Mesenchymal stem cell (in vitro differentiated cells and primary cell): ENCODE results near the gene TMEM91.

ENCODE experiments used
- DNase-seq: peaks from one replicate; pipeline ENCODE4 v3.0.0-alpha.2; 2013
- H2AFZ ChIP-seq: one replicate; pipeline ENCODE4 v1.6.1; 2013; ENCODE audit warnings: low read depth, mild to moderate bottlenecking, control low read depth, inconsistent platforms, low read length, moderate library complexity
- H2AK5ac ChIP-seq: 2 replicates; pipeline ENCODE4 v1.6.1; 2013; ENCODE audit warnings: low read length, moderate library complexity, mild to moderate bottlenecking, inconsistent platforms; ENCODE audit not compliant: severe bottlenecking
- H2BK120ac ChIP-seq: one replicate; pipeline ENCODE4 v1.6.1; 2013; ENCODE audit warnings: low read depth, mild to moderate bottlenecking, inconsistent platforms, low read length, moderate library complexity
- H2BK12ac ChIP-seq, 2 experiments: one replicate each; pipeline ENCODE4 v1.6.1; 2013; ENCODE audit warnings: inconsistent platforms in 2 of 2, low read length in 2 of 2, mild to moderate bottlenecking in 2 of 2, moderate library complexity in 2 of 2, control low read depth in 1 of 2
- H2BK15ac ChIP-seq: one replicate; pipeline ENCODE4 v1.6.1; 2013; ENCODE audit warnings: mild to moderate bottlenecking, low read depth, inconsistent platforms; ENCODE audit not compliant: poor library complexity, severe bottlenecking
- H2BK5ac ChIP-seq: 2 replicates; pipeline ENCODE4 v1.6.1; 2013; ENCODE audit warnings: low read depth, mild to moderate bottlenecking, low read length, control low read depth, inconsistent platforms; ENCODE audit not compliant: poor library complexity, severe bottlenecking
- H3K14ac ChIP-seq, 2 experiments: one replicate each; pipeline ENCODE4 v1.6.1; 2013; ENCODE audit warnings: inconsistent platforms in 2 of 2, low read length in 2 of 2, control low read depth in 1 of 2, mild to moderate bottlenecking in 1 of 2, moderate library complexity in 1 of 2
- H3K18ac ChIP-seq, 2 experiments: one replicate each; pipeline ENCODE4 v1.6.1; 2013; ENCODE audit warnings: inconsistent platforms in 2 of 2, low read length in 2 of 2, control low read depth in 1 of 2, low read depth in 1 of 2, mild to moderate bottlenecking in 1 of 2
- H3K23ac ChIP-seq, 2 experiments: one replicate each; pipeline ENCODE4 v1.6.1; 2013; ENCODE audit warnings: inconsistent platforms in 2 of 2, low read length in 2 of 2, mild to moderate bottlenecking in 2 of 2, moderate library complexity in 2 of 2, control low read depth in 1 of 2
- H3K27ac ChIP-seq: 2 replicates; pipeline ENCODE4 v1.5.1; 2013; ENCODE audit warnings: mild to moderate bottlenecking, moderate library complexity, low read length, control low read depth, inconsistent platforms; ENCODE audit not compliant: poor library complexity, severe bottlenecking
- H3K27me3 ChIP-seq, 2 experiments: 2 replicates each; pipeline versions ENCODE4 v1.6.1 to v1.7.0; 2013; ENCODE audit warnings: low read length in 2 of 2, mild to moderate bottlenecking in 2 of 2, moderate library complexity in 2 of 2, control low read depth in 1 of 2, inconsistent platforms in 1 of 2; ENCODE audit not compliant: control insufficient read depth in 1 of 2, insufficient read depth in 1 of 2
- H3K36me3 ChIP-seq, 2 experiments: 2 replicates each; pipeline versions ENCODE4 v1.6.1 to v1.7.0; 2013; ENCODE audit warnings: low read length in 2 of 2, control low read depth in 1 of 2, inconsistent platforms in 1 of 2, low read depth in 1 of 2, mild to moderate bottlenecking in 1 of 2; ENCODE audit not compliant: insufficient read depth in 2 of 2, control insufficient read depth in 1 of 2
- H3K4ac ChIP-seq, 2 experiments: one replicate each; pipeline ENCODE4 v1.6.1; 2013; ENCODE audit warnings: inconsistent platforms in 2 of 2, low read length in 2 of 2, mild to moderate bottlenecking in 2 of 2, moderate library complexity in 2 of 2, control low read depth in 1 of 2, low read depth in 1 of 2
- H3K4me1 ChIP-seq: 2 replicates; pipeline ENCODE4 v1.6.1; 2013; ENCODE audit warnings: low read depth, low read length, control low read depth; ENCODE audit not compliant: control insufficient read depth, insufficient read depth
- H3K4me2 ChIP-seq: 2 replicates; pipeline ENCODE4 v1.6.1; 2013; ENCODE audit warnings: low read length, mild to moderate bottlenecking, inconsistent platforms; ENCODE audit not compliant: poor library complexity, severe bottlenecking
- H3K4me3 ChIP-seq, 2 experiments: 2 replicates each; pipeline versions ENCODE4 v1.5.1 to v1.7.0; 2013; ENCODE audit warnings: low read length in 2 of 2, mild to moderate bottlenecking in 2 of 2, control low read depth in 1 of 2, low read depth in 1 of 2; ENCODE audit not compliant: insufficient read depth in 1 of 2
- H3K79me1 ChIP-seq: replicated peaks from 2 replicates; pipeline ENCODE4 v1.6.1; 2013; ENCODE audit warnings: mild to moderate bottlenecking, control low read depth, low read length, inconsistent platforms; ENCODE audit not compliant: poor library complexity, severe bottlenecking
- H3K9ac ChIP-seq: 2 replicates; pipeline ENCODE4 v1.7.0; 2013; ENCODE audit warnings: mild to moderate bottlenecking, low read length, moderate library complexity
- H3K9me3 ChIP-seq: 2 replicates; pipeline ENCODE4 v1.7.0; 2013; ENCODE audit warnings: mild to moderate bottlenecking, low read length; ENCODE audit not compliant: control insufficient read depth
- H4K8ac ChIP-seq: one replicate; pipeline ENCODE4 v1.6.1; 2013; ENCODE audit warnings: inconsistent platforms, mild to moderate bottlenecking, low read length, moderate library complexity
- H4K91ac ChIP-seq: one replicate; pipeline ENCODE4 v1.6.1; 2013; ENCODE audit warnings: mild to moderate bottlenecking, low read length, inconsistent platforms
- WGBS: methylation state at CpG from one replicate; pipeline ENCODE4 v1.1.7; 2013; ENCODE audit warnings: mixed read lengths; 5-methylcytosine and 5-hydroxymethylcytosine counted together

TMEM91 gene

DNA sequence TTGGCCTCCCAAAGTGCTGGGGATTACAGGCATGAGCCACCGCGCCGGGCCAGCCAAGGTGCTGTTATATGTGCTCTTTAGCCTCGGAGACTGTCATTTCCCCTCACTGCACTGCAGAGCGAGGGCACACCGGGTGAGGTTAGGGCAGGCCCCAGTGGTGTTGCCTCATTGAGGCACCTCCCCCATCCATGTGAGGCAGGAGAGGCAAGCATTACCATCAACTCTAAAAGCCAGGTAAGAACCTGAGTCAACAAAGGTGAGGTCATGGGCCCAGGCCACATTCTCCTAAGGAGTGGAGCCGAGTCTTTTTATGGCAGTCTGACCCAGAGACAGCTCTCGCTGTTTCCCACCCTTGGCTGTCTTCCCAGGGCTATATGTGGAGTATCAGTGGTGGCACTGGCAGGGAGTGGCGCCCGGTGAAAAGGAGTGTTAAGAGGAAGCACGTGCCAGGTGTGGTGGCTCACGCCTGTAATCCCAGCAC lies 39.9 kb downstream of the TMEM91 start:
- Histone ChIP-seq H3K4ac (no peak overlapping the region), H3K4me2 (no peak overlapping the region), H3K9ac (no peak overlapping the region), H2BK12ac (no peak overlapping the region), H2BK120ac (no peak overlapping the region), H2BK15ac (no peak overlapping the region), H4K8ac (no peak overlapping the region), H2BK5ac (no peak overlapping the region), H3K23ac (no peak overlapping the region), H3K36me3 (peaks cover 74 to 78% of the 10 kb centered on the region in 2 experiments), H3K18ac (no peak overlapping the region), H3K9me3 (no peaks in the 10 kb centered on the region), H3K4me1 (peaks cover 7% of the 10 kb centered on the region), H3K27ac (no peak overlapping the region), H3K4me3 (no peak overlapping the region), H3K27me3 (no peaks in the 10 kb centered on the region), H2AK5ac (no peak overlapping the region), H3K14ac (no peak overlapping the region), H3K79me1 (peaks cover 3% of the 10 kb centered on the region), H2AFZ (no peak overlapping the region), H4K91ac (no peak overlapping the region)
- DNase-seq = no peak
- WGBS = 97% methylated on average over 12 of the region's 12 CpGs

DNA sequence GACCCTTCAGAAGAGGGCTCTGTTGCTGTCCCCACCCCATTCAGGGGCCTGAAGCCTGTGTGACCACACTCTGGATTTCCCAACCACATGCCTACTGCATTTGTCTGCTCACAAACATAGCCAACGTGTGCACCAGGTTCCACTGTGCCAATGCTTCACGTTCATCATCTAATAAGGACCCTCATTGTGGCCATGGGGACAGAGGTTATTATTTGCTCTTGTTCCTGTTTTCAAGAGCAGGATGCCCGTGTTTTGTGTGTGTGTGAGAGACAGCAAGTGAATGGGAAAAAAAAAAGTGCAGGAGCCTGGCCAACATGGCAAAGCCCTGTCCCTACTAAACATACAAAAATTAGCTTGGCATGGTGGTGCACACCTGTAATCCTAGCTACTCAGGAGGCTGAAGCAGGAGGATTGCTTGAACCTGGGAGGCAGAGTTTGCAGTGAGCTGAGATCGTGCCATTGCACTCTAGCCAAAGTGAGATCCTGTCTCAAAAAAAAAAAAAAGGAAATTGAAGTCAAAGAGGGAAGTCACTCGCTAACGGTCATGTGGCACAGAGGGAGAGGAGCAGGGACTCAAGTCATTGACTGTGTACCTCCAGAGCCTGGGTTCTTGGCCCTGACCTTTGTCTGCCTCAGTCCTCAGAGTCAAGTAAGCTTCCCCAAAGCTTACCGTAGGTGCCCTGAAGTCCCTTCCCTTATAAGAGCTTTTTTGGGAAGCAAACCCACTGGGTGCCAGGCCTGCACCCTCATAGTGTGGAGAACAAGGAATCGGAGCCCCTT lies 44.0 kb downstream of the TMEM91 start:
- H3K23ac ChIP-seq = no peak overlapping the region
- no peak overlapping the region for H2BK12ac ChIP-seq
- DNase-seq = no peak
- H3K36me3 ChIP-seq = peaks cover 77 to 78% of the 10 kb centered on the region in 2 experiments
- no peak overlapping the region for H2BK15ac ChIP-seq
- no peak overlapping the region for H3K4me2 ChIP-seq
- no peak overlapping the region for H3K4me3 ChIP-seq
- H4K8ac ChIP-seq = no peak overlapping the region
- no peak overlapping the region for H2BK5ac ChIP-seq
- H3K14ac ChIP-seq = no peak overlapping the region
- H4K91ac ChIP-seq = no peak overlapping the region
- no peak overlapping the region for H3K27ac ChIP-seq
- H2BK120ac ChIP-seq = no peak overlapping the region
- no peak overlapping the region for H2AK5ac ChIP-seq
- H3K9ac ChIP-seq = no peak overlapping the region
- H3K9me3 ChIP-seq = no peaks in the 10 kb centered on the region
- WGBS = 88% methylated on average over 8 of the region's 8 CpGs
- no peak overlapping the region for H3K4ac ChIP-seq
- H3K79me1 ChIP-seq = peaks cover 4% of the 10 kb centered on the region
- H2AFZ ChIP-seq = no peak overlapping the region
- no peak overlapping the region for H3K18ac ChIP-seq
- no peaks in the 10 kb centered on the region for H3K27me3 ChIP-seq
- peaks cover under 1% of the 10 kb centered on the region for H3K4me1 ChIP-seq

DNA sequence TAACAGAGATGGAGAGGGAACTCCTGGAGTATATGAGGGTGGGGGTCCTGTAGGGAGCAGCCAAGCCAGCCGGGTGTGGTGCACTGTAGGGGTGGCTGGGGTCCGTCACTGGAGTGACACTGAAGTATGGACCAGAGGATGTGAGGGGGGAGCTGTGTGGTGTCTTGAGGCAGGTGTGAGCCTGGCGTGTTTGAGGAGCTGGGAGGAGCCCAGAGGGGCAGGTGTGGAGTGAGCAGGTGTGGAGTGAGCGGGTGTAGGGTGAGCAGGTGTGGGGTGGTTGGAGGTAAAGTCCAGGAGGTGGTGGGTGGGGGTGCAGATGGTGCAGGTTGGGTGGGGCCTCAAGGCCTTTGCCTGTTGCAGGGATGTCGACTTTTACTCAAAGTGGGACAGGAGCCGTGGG lies 45.0 kb downstream of the TMEM91 start:
- Histone ChIP-seq H3K4ac (no peak overlapping the region), H3K9ac (no peak overlapping the region), H3K4me2 (no peak overlapping the region), H2BK15ac (no peak overlapping the region), H4K91ac (no peak overlapping the region), H3K27me3 (no peaks in the 10 kb centered on the region), H2BK120ac (no peak overlapping the region), H3K79me1 (peaks cover 6% of the 10 kb centered on the region), H4K8ac (no peak overlapping the region), H3K14ac (no peak overlapping the region), H2BK5ac (no peak overlapping the region), H3K4me3 (no peak overlapping the region), H2BK12ac (no peak overlapping the region), H3K9me3 (no peaks in the 10 kb centered on the region), H2AK5ac (no peak overlapping the region), H3K18ac (no peak overlapping the region), H3K23ac (no peak overlapping the region), H3K27ac (no peak overlapping the region), H3K36me3 (peaks cover 78 to 80% of the 10 kb centered on the region in 2 experiments), H2AFZ (no peak overlapping the region), H3K4me1 (peaks cover 4% of the 10 kb centered on the region)
- DNase-seq = no peak
- 92% methylated on average over 6 of the region's 6 CpGs for WGBS

DNA sequence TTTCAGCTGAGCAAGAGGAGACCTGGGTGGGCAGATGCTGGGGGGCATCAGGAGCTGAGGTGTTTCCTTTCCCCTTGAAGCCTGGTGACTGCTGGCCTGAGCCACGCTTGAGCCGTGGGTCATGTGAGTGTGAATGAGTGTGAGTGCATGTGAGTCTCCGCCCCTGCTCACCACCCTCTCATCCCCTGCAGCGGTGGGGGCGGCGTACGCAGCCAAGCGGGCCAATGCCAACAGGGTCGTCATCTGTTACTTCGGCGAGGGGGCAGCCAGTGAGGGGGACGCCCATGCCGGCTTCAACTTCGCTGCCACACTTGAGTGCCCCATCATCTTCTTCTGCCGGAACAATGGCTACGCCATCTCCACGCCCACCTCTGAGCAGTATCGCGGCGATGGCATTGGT lies 45.6 kb downstream of the TMEM91 start:
- Histone ChIP-seq H3K4me2 (no peak overlapping the region), H2BK5ac (no peak overlapping the region), H3K79me1 (peaks cover 6% of the 10 kb centered on the region), H4K91ac (no peak overlapping the region), H3K9ac (no peak overlapping the region), H3K4me1 (peaks cover 10% of the 10 kb centered on the region), H3K4me3 (no peak overlapping the region), H3K9me3 (no peaks in the 10 kb centered on the region), H3K14ac (no peak overlapping the region), H3K23ac (no peak overlapping the region), H3K27me3 (no peaks in the 10 kb centered on the region), H3K36me3 (peaks cover 73 to 76% of the 10 kb centered on the region in 2 experiments), H2BK120ac (no peak overlapping the region), H2BK12ac (no peak overlapping the region), H3K4ac (no peak overlapping the region), H2BK15ac (peak overlapping the region; percentile 17), H4K8ac (no peak overlapping the region), H2AK5ac (no peak overlapping the region), H3K18ac (no peak overlapping the region), H3K27ac (no peak overlapping the region), H2AFZ (no peak overlapping the region)
- DNase-seq = no peak
- 96% methylated on average over 17 of the region's 20 CpGs for WGBS
